Breast epithelium (tissue), 3 donors: ENCODE measurements around the gene PRPSAP2.
"Not testable (repeated sequence)": the region's sequence is repeated elsewhere in the genome, so short reads cannot be mapped to it uniquely, and the experiment has no call there.

Experiments
- POLR2AphosphoS5 ChIP-seq, 3 donors: sonication (generic); formaldehyde crosslinking; IDR thresholded peaks; one replicate each; pipeline ENCODE4 v1.6.1; 2017; ENCODE audit warnings: antibody characterized with exemption in 3 of 3
- TF ChIP-seq, protein P1 (sequence below), 3 donors: fragments of 450-650 bp; IDR thresholded peaks; one replicate each; pipeline ENCODE4 v1.5.1; 2016 to 2017; ENCODE audit warnings: antibody characterized with exemption in 3 of 3, mild to moderate bottlenecking in 3 of 3, moderate library complexity in 3 of 3

DNA sequence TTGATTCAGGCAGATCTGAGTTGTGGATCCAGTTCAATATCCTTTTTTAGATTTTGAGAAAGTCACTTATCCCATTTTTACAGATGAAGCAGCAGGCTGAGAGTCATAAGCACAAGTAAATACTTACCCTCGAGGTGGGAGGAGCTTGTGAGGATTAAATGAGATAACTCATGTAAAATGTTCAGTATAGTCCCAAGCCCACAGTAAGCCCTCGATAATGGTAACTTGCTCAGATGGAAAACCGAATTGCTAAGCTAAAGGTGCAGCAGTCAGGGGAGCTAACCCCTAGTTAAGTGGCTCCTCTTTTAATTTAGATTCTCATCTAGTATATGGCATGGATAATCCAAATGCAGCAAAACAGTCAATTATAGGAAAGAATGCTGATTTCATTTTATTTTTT, 42.0 kb upstream of the PRPSAP2 start:
- TF ChIP-seq POLR2AphosphoS5 (IDR thresholded peaks at IDR 0.05): not testable (repeated sequence)
- TF ChIP-seq, protein P1, sequence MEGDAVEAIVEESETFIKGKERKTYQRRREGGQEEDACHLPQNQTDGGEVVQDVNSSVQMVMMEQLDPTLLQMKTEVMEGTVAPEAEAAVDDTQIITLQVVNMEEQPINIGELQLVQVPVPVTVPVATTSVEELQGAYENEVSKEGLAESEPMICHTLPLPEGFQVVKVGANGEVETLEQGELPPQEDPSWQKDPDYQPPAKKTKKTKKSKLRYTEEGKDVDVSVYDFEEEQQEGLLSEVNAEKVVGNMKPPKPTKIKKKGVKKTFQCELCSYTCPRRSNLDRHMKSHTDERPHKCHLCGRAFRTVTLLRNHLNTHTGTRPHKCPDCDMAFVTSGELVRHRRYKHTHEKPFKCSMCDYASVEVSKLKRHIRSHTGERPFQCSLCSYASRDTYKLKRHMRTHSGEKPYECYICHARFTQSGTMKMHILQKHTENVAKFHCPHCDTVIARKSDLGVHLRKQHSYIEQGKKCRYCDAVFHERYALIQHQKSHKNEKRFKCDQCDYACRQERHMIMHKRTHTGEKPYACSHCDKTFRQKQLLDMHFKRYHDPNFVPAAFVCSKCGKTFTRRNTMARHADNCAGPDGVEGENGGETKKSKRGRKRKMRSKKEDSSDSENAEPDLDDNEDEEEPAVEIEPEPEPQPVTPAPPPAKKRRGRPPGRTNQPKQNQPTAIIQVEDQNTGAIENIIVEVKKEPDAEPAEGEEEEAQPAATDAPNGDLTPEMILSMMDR (IDR thresholded peaks at IDR 0.05): not testable (repeated sequence)
